Thymus (tissue), 11 donors: ENCODE results near the gene FAM107A. TPM values are rescaled to one million over a fixed set of nuclear protein-coding genes. Genes with fewer than 3 reads are reported as not detected.

ENCODE experiments used
- DNase-seq, 9 donors: peaks; one replicate each; pipeline ENCODE4 v3.0.0-alpha.2; 2013; ENCODE audit warnings: low spot score in 9 of 9, low read depth in 6 of 9, missing footprints in 1 of 9
- H3K27ac ChIP-seq, 2 donors: one replicate each; pipeline ENCODE4 v1.5.1; 2013; ENCODE audit warnings: control low read depth in 1 of 2, low read depth in 1 of 2, low read length in 1 of 2, mild to moderate bottlenecking in 1 of 2, moderate library complexity in 1 of 2
- H3K27me3 ChIP-seq, 2 donors: one replicate each; pipeline ENCODE4 v1.5.1; 2013; ENCODE audit warnings: low read length in 1 of 2; ENCODE audit not compliant: control insufficient read depth in 2 of 2, insufficient read depth in 1 of 2
- H3K36me3 ChIP-seq, 2 donors: one replicate each; pipeline ENCODE4 v1.5.1; 2013; ENCODE audit warnings: low read length in 1 of 2, mild to moderate bottlenecking in 1 of 2, moderate library complexity in 1 of 2; ENCODE audit not compliant: control insufficient read depth in 2 of 2, insufficient read depth in 2 of 2
- H3K4me1 ChIP-seq, 2 donors: one replicate each; pipeline ENCODE4 v1.5.1; 2013; ENCODE audit warnings: low read length in 2 of 2; ENCODE audit not compliant: control insufficient read depth in 2 of 2, insufficient read depth in 2 of 2
- H3K4me3 ChIP-seq, 2 donors: one replicate each; pipeline ENCODE4 v1.5.1; 2013; ENCODE audit warnings: low read length in 2 of 2, control low read depth in 1 of 2, mild to moderate bottlenecking in 1 of 2
- H3K9me3 ChIP-seq, 2 donors: one replicate each; pipeline ENCODE4 v1.5.1; 2013; ENCODE audit warnings: low read length in 1 of 2, mild to moderate bottlenecking in 1 of 2; ENCODE audit not compliant: control insufficient read depth in 2 of 2, insufficient read depth in 1 of 2
- WGBS: extraction: QIAGEN DNeasy Blood & Tissue Kit; methylation state at CpG from one replicate; pipeline ENCODE4 v1.1.7; 2013; 5-methylcytosine and 5-hydroxymethylcytosine counted together
- polyA plus RNA-seq: library from polyadenylated mRNA; stranded (reverse); fragments of 200-250 nt; gene quantifications from one replicate; pipeline ENCODE4 v1.2.3, GENCODE V29; 2013
- total RNA-seq: library from RNA; stranded (reverse); fragments of 120-200 nt; gene quantifications from one replicate; pipeline ENCODE4 v1.2.4, GENCODE V29; 2013
- donor health status: healthy.

Gene FAM107A
- total and polyA plus RNA-seq, 2 donors: 7.9 to 63.9 TPM

DNA sequence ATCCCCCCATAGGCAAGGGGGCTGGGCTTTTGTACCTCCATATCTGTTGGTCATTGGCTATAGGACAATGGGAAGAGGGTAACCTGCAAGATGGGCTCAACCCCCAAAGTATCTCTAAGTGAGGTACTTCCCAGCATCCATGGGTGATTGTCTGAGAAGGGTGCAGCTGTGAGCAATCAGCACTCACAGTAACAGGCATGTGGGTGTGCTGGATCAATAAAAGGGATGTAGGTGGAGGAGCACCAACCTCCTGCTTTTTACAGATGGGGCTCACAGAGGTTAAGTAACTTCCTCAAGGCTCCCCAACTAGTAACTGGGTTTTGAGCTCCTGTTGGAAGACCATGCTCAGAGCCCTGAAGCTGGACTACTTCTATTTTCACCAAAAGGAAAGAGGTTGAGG, 26.4 kb upstream of the FAM107A start:
- no peaks in the 10 kb centered on the region for H3K9me3 ChIP-seq
- no peaks in the 10 kb centered on the region for H3K4me1 ChIP-seq
- peaks cover 0 to 5% of the 10 kb centered on the region in 2 donors for H3K27me3 ChIP-seq
- no peaks in the 10 kb centered on the region for H3K36me3 ChIP-seq
- H3K4me3 ChIP-seq: no peak overlapping the region
- H3K27ac ChIP-seq: no peak overlapping the region
- DNase-seq: no peak

DNA sequence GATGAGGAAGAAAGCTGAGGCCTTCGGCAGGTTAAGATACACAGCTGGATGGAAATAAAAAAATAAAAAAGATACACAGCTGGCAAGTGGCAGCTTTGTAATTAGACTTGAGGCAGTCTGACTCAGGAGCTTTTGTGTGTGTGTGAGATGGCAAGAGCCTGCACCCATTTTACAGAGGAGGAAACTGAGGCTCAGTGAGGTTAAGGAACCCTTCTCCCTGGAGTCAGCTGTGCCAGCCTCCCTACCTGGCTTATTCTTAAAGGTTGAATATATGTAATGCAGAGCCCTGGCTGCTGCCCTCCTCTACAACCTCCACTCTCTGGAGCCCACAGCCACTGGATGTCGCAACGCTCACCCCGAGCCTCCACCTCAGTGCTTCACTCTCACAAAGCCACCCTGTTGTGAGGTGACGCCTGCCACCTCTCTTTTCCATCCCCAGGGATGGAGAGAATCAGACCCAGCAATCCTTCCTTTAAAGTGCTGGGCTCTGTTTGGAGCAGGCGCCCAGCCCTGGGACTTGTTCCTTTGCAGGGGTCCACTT, 20.6 kb upstream of the FAM107A start:
- H3K36me3 ChIP-seq: no peaks in the 10 kb centered on the region
- no peak for DNase-seq
- H3K27ac ChIP-seq: no peak overlapping the region
- peaks cover 0 to 2% of the 10 kb centered on the region in 2 donors for H3K27me3 ChIP-seq
- H3K9me3 ChIP-seq: no peaks in the 10 kb centered on the region
- H3K4me3 ChIP-seq: no peak overlapping the region
- no peaks in the 10 kb centered on the region for H3K4me1 ChIP-seq
- WGBS: 93% methylated on average over 6 of the region's 6 CpGs

DNA sequence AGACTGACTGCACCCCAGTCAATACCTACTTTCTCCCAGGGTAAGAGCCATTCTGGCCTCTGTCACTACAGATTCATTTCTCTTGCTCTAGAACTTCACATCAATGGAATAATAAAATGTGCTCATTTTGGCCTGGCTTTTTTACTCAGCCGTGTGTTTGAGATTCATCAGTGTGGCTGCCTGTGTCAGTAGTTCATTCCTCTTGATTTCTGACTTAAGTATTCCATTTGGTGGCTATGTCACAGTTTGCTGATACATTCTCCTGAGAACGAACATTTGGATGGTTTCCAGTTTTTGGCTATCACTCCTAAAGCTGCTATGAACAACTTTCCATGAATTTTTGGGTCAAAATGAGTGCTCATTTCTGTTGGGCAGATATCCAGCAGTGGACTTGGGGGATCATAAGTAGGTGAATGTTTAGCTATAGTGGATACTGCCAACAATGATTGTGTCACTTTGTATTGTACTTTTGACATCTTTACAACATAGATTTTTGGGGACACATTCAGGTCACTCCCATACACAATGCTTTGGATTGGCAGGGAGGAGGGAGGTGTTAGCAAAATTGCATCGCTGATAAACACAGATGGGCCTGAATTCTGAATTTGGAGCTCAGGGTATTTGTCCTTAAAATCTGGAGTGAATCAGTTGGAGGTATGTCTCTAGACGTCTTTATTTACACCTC, 19.8 kb upstream of the FAM107A start:
- Histone ChIP-seq H3K9me3 (peaks cover 0 to 2% of the 10 kb centered on the region in 2 donors), H3K4me1 (no peaks in the 10 kb centered on the region), H3K4me3 (no peak overlapping the region), H3K27ac (no peak overlapping the region), H3K36me3 (no peaks in the 10 kb centered on the region), H3K27me3 (peaks cover 0 to 2% of the 10 kb centered on the region in 2 donors)
- no peak for DNase-seq
- 86% methylated on average over 4 of the region's 4 CpGs for whole genome bisulfite sequencing

DNA sequence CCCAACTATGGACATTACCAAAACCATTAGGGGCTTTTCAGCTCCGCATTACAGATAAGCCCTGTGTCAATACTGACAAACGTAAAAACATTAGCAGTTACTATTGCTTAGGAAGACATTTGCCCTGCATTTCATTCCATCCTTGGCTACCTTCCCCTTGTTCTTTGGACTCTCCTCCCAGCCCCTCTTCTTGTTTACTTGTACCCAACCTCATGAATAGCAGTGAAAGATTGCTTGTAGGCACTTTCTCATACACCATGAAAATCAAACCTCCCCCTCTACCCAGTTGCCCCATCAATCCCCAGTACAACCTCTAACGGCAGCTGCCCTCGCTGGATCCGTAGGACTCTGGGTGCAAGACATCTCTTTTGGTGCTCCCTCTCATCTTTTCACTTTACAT, 16.9 kb upstream of the FAM107A start:
- no peak overlapping the region for H3K4me3 ChIP-seq
- 94% methylated on average over 5 of the region's 5 CpGs for WGBS

DNA sequence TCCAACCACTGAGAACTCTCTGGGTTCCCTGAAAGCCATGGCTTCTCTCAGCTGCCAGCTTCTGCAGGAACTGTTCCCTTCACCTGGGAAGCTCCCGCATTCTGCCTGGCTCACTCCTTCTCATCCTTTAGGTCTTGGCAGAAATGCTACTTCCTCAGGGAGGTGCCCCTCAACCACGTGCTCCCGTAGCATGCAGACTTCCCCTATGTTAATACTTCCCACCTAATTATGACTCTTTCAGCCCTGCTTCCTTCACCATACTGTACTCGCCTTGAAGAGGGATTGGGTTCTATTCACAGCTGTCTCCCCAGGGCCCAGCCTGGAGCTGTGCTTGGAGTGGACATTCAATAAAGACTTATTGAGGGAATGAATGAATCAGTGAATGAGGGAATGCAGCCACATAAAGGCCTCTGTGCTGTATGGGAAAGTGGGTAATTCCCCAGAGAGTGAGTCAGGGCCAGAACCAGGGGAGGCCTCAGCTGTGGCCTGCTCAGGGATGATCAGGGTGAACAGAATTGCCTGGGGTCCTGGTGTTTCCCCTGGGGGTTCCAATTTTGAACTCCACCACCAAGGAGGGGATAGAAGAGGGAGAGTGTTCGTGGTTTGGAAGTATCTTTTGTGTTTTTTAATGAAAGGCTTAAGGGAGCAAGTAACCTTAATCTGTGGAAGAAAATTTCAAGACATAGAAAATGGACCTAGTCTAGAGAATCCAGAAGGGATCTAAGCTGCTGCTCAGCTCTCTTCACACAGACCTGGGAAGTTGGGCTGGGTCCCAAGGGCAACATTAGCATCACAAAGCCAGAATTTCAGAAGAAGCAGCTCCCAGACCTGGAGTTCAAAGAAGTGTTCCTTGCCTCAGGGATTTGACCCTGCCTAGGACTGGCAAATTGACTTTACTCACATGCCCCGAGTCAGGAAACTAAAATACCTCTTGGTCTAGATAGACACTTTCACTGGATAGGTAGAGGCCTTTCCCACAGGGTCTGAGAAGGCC, 14.6 kb upstream of the FAM107A start:
- Histone ChIP-seq H3K36me3 (no peaks in the 10 kb centered on the region), H3K27ac (no peak overlapping the region), H3K9me3 (peaks cover 0 to 9% of the 10 kb centered on the region in 2 donors), H3K27me3 (peaks cover 8 to 24% of the 10 kb centered on the region in 2 donors), H3K4me1 (no peaks in the 10 kb centered on the region), H3K4me3 (no peak overlapping the region)
- DNase-seq: no peak
- WGBS: 67% methylated on average over 6 of the region's 6 CpGs

More for the DNA sequence above, 16.9 kb upstream of the FAM107A start:
- no peaks in the 10 kb centered on the region for H3K36me3 ChIP-seq
- DNase-seq: no peak
- no peak overlapping the region for H3K27ac ChIP-seq
- peaks cover 0 to 2% of the 10 kb centered on the region in 2 donors for H3K27me3 ChIP-seq
- H3K9me3 ChIP-seq: peaks cover 0 to 6% of the 10 kb centered on the region in 2 donors
- H3K4me1 ChIP-seq: no peaks in the 10 kb centered on the region

DNA sequence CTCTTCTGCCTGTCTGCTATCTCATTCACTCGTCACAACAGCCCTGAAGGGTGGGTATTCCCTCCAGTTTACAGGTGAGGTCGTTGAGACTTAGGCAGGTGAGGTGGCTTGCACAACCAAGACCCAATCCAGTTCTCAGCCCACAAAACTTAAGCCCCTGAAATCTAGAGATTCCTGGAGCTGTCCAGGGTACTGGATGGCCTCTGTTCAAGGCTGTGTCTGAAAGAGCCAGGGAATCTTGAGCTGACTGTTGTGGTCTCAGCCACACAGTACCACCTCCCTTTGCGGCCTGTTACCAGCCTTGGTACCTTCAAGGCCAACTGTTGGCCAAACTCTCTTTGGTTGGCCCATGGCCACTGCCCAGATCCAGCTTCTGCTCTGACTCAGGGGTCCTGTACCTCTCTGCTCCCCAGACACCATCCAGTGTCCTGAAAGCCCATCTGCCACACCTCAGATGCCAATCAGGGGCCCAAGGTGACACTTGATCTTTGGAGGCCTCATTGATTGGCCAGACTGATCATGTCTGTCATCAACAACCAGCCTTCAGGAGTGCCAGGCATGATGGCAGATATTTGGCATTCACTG, 10.9 kb upstream of the FAM107A start:
- no peak overlapping the region for H3K4me3 ChIP-seq
- peaks cover 0 to 2% of the 10 kb centered on the region in 2 donors for H3K4me1 ChIP-seq
- peaks cover 0 to 9% of the 10 kb centered on the region in 2 donors for H3K9me3 ChIP-seq
- H3K27ac ChIP-seq: no peak overlapping the region
- DNase-seq: peak in 5 of 9 donors; percentile 15 to 60 (median 30)
- no peaks in the 10 kb centered on the region for H3K36me3 ChIP-seq
- WGBS: 54% methylated on average over 3 of the region's 3 CpGs
- H3K27me3 ChIP-seq: peaks cover 27 to 58% of the 10 kb centered on the region in 2 donors

DNA sequence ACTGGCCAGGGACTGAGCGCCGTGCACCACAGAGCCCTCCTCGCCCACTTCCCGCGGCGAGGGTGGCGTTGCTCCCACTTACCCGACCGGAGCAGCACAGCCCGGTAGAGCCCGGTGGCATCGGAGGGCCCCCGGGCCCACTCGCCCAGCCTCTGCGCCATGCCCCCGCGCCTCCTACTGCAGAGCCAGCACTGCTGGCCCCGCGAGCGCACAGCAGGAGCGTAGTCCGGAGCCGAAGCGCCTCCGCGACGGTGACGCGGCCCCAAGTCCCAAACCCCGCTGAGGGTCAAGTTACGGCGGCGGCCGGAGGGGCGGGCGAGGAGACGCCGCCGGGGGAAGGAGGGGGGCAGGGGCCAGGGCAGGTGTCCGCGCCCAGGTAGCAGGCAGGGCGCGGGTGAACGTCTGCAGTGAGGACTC, 9.6 kb upstream of the FAM107A start:
- Histone ChIP-seq H3K27ac (no peak overlapping the region), H3K4me1 (peaks cover 0 to 6% of the 10 kb centered on the region in 2 donors), H3K27me3 (peaks cover 27 to 58% of the 10 kb centered on the region in 2 donors), H3K4me3 (peak overlapping the region in 1 of 2 donors; percentile 25), H3K9me3 (peaks cover 0 to 5% of the 10 kb centered on the region in 2 donors), H3K36me3 (no peaks in the 10 kb centered on the region)
- no peak for DNase-seq
- 15% methylated on average over 44 of the region's 44 CpGs for WGBS

DNA sequence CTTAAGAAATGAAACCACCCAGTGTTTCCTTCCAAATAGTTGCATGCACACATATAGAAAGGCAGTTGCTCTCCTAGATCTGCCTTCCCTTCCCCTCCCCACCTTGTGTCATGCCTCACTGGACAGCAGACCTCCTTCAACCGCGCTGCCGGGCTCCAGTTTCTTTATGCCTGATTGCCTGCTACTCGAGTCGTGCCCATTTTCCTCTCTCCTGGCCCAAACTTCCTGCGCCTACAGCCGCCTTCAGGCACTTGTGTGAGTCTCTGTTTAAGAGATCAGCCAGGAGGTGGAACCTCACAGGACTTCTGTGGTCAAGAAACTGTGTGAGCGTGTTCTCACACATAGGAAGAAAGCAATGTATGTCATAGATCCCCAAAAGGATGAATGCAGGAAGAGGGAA, 8.8 kb upstream of the FAM107A start:
- peak overlapping the region in 1 of 2 donors; percentile 26 for H3K27ac ChIP-seq
- DNase-seq: no peak
- H3K4me3 ChIP-seq: peak overlapping the region in 1 of 2 donors; percentile 39
- peaks cover 0 to 3% of the 10 kb centered on the region in 2 donors for H3K9me3 ChIP-seq
- no peaks in the 10 kb centered on the region for H3K36me3 ChIP-seq
- 39% methylated on average over 8 of the region's 8 CpGs for WGBS
- H3K27me3 ChIP-seq: peaks cover 27 to 55% of the 10 kb centered on the region in 2 donors
- peaks cover 2 to 14% of the 10 kb centered on the region in 2 donors for H3K4me1 ChIP-seq
